ENCODE measurements around the gene ADAMTS16.

DNA sequence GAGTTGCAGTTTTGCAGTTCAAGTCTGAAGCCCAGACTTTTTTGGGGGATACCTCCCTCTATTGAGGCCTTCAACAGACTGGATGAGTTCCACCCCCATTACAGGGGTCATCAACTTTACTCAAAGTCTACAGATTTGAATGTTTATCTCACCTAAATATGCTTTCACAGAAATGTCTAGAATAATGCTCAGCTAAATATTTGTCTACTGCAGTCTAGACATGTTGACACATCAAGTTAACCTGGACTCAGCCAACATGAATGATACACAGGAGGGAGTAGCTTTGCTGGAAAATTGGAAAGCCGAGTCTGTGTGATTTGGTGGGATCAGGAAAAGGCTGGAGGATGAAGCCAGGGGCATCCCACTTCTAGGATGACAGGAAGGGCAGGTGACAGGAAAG lies 154.3 kb downstream of the ADAMTS16 start:
- TF ChIP-seq, protein P1, sequence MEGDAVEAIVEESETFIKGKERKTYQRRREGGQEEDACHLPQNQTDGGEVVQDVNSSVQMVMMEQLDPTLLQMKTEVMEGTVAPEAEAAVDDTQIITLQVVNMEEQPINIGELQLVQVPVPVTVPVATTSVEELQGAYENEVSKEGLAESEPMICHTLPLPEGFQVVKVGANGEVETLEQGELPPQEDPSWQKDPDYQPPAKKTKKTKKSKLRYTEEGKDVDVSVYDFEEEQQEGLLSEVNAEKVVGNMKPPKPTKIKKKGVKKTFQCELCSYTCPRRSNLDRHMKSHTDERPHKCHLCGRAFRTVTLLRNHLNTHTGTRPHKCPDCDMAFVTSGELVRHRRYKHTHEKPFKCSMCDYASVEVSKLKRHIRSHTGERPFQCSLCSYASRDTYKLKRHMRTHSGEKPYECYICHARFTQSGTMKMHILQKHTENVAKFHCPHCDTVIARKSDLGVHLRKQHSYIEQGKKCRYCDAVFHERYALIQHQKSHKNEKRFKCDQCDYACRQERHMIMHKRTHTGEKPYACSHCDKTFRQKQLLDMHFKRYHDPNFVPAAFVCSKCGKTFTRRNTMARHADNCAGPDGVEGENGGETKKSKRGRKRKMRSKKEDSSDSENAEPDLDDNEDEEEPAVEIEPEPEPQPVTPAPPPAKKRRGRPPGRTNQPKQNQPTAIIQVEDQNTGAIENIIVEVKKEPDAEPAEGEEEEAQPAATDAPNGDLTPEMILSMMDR (IDR thresholded peaks at IDR 0.05; ENCODE audit: low read length), result no peak
- no peak for TF ChIP-seq EZH2 (optimal IDR thresholded peaks at IDR 0.05; ENCODE audit: low read depth, low read length)

Data from MM.1S (cell line).